Measurements from ENCODE around the gene SESN2.

DNA sequence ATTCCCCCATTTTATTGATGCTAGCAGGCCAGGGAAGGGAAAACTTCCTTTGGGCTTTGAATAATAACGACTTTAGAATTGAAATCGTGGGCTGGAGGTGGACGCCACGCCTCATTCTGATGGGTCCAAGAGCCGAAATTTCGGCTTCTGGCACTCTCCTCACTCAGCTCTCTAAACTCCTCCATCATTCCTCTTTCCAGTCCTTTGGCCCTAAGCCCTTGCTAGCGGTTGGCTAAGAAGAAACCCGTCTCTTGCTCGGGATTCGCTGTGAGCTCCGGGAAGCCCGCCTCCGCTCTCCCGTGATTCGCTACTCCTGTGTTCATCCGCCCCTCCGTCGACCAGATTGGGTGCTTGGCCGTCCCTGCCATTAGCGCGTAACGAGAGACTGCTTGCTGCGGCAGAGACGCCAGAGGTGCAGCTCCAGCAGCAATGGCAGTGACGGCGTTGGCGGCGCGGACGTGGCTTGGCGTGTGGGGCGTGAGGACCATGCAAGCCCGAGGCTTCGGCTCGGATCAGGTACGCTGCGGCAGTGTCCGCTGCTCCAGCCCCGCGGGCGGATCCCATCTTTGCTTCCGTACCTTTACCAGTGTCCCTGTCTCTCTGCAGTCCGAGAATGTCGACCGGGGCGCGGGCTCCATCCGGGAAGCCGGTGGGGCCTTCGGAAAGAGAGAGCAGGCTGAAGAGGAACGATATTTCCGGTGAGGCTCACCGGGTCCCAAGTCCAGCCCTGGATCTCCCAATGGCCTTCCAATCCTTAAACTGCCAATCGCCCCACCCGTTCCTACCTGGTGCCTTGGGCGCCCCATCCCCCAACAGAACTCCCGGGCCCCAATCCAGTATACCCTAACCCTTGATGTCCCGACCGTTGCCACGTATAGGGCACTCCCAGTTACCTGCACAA, 23.3 kb upstream of the SESN2 start, which contains the start of gene ATP5IF1:
- TF ChIP-seq, protein P1, sequence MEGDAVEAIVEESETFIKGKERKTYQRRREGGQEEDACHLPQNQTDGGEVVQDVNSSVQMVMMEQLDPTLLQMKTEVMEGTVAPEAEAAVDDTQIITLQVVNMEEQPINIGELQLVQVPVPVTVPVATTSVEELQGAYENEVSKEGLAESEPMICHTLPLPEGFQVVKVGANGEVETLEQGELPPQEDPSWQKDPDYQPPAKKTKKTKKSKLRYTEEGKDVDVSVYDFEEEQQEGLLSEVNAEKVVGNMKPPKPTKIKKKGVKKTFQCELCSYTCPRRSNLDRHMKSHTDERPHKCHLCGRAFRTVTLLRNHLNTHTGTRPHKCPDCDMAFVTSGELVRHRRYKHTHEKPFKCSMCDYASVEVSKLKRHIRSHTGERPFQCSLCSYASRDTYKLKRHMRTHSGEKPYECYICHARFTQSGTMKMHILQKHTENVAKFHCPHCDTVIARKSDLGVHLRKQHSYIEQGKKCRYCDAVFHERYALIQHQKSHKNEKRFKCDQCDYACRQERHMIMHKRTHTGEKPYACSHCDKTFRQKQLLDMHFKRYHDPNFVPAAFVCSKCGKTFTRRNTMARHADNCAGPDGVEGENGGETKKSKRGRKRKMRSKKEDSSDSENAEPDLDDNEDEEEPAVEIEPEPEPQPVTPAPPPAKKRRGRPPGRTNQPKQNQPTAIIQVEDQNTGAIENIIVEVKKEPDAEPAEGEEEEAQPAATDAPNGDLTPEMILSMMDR (IDR thresholded peaks at IDR 0.05) = no peak
- no peak for TF ChIP-seq EZH2 (IDR thresholded peaks at IDR 0.05; ENCODE audit: borderline replicate concordance, insufficient read depth, low read depth, low read length, poor library complexity, severe bottlenecking)
